ENCODE measurements around the gene APOM. TPM values are rescaled to one million over a fixed set of nuclear protein-coding genes. Genes with fewer than 3 reads are reported as not detected.

Gene APOM
- total RNA-seq, 1 donor from 2014 or later: not detected

DNA sequence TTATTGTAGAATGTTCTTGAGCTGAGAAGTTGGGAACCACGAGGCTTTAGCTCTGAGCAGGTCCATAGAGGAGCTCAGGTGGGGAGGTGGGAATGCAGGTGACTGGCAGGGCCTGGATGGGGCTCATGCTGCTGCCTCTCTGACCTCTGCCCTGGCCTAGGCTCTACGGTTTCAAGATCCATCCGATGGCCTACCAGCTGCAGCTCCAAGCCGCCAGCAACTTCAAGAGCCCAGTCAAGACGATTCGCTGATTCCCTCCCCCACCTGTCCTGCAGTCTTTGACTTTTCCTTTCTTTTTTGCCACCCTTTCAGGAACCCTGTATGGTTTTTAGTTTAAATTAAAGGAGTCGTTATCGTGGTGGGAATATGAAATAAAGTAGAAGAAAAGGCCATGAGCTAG lies 14.0 kb downstream of the APOM start, which contains the start of gene LY6G5B:
LY6G5B (plus strand) TSS at position 301 of the 400 bp plus-strand sequence. CDS start 975 bp downstream, outside the sequence.
- TF ChIP-seq CTCF (IDR thresholded peaks at IDR 0.05): no peak
- peaks cover 5 to 12% of the 10 kb centered on the region in 2 donors for H3K4me1 ChIP-seq
- intact Hi-C loops (cut with DNase I): loop anchor here (5.0 to 10.0 kb wide), 4 partner anchors 163 to 1645 kb away; partner anchors contain the start of genes AGPAT1, NELFE, RNF5 and SKIC2
- H3K27ac ChIP-seq: no peak within 1 kb of the TSS
- no peaks in the 10 kb centered on the region for H3K9me3 ChIP-seq
- no peak within 1 kb of the TSS for H3K4me3 ChIP-seq
- H3K36me3 ChIP-seq: peaks cover 61 to 67% of the 10 kb centered on the region in 2 donors
- DNase-seq (ENCODE audit: low spot score in 2 of 2): no peak
- H3K27me3 ChIP-seq: no peaks in the 10 kb centered on the region

DNA sequence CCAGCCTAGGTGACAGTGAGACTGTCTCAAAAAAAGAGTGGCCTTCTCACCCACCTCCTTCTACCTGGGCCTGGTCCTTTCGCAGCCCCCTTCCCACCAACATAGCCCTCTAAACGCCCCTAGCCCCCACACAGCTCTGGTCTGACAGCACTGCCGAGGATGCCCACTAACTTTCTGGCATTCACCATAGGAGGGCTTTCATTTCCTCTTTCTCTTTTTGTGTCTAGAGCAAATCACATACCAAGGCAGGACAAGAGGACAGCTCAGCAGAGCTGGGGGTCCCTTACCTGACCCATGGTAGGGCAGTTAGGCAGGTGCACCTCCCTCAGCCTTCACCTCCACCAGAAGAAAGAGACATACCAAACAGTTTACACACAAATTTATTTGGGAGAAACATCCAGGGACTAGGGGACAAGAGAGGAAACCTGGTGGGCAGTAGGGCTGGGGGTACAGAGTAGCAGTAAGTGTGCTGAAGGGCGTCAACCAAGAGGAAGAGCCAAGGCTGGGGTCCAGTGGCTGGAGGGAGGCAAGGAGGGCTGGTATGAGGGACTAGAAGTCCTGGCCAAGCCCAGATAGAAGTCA lies 20.7 kb downstream of the APOM start:
- Histone ChIP-seq H3K4me1 (peaks cover 2 to 3% of the 10 kb centered on the region in 2 donors), H3K36me3 (peaks cover 20 to 23% of the 10 kb centered on the region in 2 donors), H3K4me3 (no peak overlapping the region), H3K27ac (no peak overlapping the region), H3K9me3 (no peaks in the 10 kb centered on the region), H3K27me3 (no peaks in the 10 kb centered on the region)
- no peak for DNase-seq (ENCODE audit: low spot score in 2 of 2)
- no peak for TF ChIP-seq CTCF (IDR thresholded peaks at IDR 0.05)
- intact Hi-C loops (cut with DNase I): no loop called here

DNA sequence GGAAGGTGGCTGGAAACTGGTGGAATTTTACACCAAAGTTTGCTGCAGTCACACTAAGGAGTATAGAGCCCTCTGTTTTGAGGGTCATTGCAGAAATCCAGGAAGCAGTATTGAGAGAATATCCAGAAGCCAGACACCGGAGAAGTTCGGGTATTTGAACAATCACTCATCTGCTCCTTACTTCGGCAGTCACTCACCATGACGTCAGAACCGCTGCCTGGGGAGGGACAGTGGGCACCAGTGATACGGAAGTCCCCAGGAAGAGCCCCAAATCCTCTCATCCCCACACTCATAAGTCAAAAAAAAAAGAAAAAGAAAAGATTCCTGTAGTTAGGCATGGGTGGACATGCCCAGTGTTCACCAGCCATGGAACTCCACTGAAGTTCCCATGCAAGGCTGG lies 21.2 kb downstream of the APOM start:
- TF ChIP-seq CTCF (IDR thresholded peaks at IDR 0.05): no peak
- Histone ChIP-seq H3K4me1 (peaks cover 2 to 5% of the 10 kb centered on the region in 2 donors), H3K27me3 (no peaks in the 10 kb centered on the region), H3K4me3 (no peak overlapping the region), H3K27ac (no peak overlapping the region), H3K36me3 (peaks cover 15 to 18% of the 10 kb centered on the region in 2 donors), H3K9me3 (no peaks in the 10 kb centered on the region)
- intact Hi-C loops (cut with DNase I): no loop called here
- no peak for DNase-seq (ENCODE audit: low spot score in 2 of 2)

DNA sequence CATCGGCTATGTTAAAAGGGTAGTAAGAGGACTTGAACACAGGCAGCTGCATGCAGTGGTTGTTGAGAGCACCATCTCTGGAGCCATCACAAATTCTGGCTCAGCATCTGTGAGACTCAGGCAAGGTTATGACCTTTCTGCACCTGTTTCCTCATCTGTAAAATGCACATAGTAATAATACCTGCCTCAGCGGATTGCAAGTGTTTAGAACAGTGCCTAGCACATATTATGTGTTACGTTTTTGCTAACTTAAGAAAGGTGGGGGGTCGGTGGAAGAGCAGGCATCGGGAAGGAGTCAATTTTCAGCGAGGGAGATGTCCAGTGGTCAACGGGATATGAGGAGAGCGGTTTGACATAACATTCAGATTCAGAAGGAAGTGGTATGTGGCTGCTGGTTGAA lies 22.3 kb downstream of the APOM start:
- no peak overlapping the region for H3K4me3 ChIP-seq
- H3K9me3 ChIP-seq: no peaks in the 10 kb centered on the region
- TF ChIP-seq CTCF (IDR thresholded peaks at IDR 0.05): no peak
- H3K27ac ChIP-seq: no peak overlapping the region
- no peak for DNase-seq (ENCODE audit: low spot score in 2 of 2)
- H3K36me3 ChIP-seq: peaks cover 4 to 8% of the 10 kb centered on the region in 2 donors
- peaks cover 2 to 5% of the 10 kb centered on the region in 2 donors for H3K4me1 ChIP-seq
- H3K27me3 ChIP-seq: no peaks in the 10 kb centered on the region
- intact Hi-C loops (cut with DNase I): no loop called here

- intact Hi-C loops (cut with DNase I): loop anchor here (1.0 to 5.0 kb wide), 5 partner anchors 48 to 272 kb away; partner anchors contain the start of genes DDAH2 and NEU1
- no peaks in the 10 kb centered on the region for H3K9me3 ChIP-seq
- H3K4me3 ChIP-seq: peak within 1 kb of the TSS; percentile 62 to 86
- DNase-seq (ENCODE audit: low spot score in 2 of 2): peak; percentile 47 to 91
- peak within 1 kb of the TSS; percentile 62 to 64 for H3K27ac ChIP-seq
- no peaks in the 10 kb centered on the region for H3K27me3 ChIP-seq
- peaks cover 2 to 5% of the 10 kb centered on the region in 2 donors for H3K4me1 ChIP-seq
- H3K36me3 ChIP-seq: peaks cover 0 to 2% of the 10 kb centered on the region in 2 donors
- TF ChIP-seq CTCF (IDR thresholded peaks at IDR 0.05): peak; percentile 81 to 83 (median 82)
Measured at GRCh38 chr6:31680226-31681134, 24.8 kb downstream of the APOM start, which contains the start of gene LY6G5C. Gene LY6G5C, minus strand, starts transcription at chr6:31681067. Its CDS starts 694 bp downstream, at chr6:31680373.
